Fibroblast of lung (primary cell): ENCODE results near the gene KCND2. TPM values are rescaled to one million over a fixed set of nuclear protein-coding genes. Genes with fewer than 3 reads are reported as not detected.
"Not testable (repeated sequence)": the region's sequence is repeated elsewhere in the genome, so short reads cannot be mapped to it uniquely, and the experiment has no call there.

Experiments
- DNase-seq, 2 donors: peaks; one replicate each; pipeline versions ENCODE4 v3.0.0 to v3.0.0-alpha.2; 2010; ENCODE audit warnings: low read depth in 2 of 2
- H2AFZ ChIP-seq: 2 replicates; pipeline ENCODE4 v1.5.1; 2012; ENCODE audit warnings: low read length, control low read depth, inconsistent platforms
- H3K27ac ChIP-seq: 2 replicates; pipeline ENCODE4 v1.5.1; 2011; ENCODE audit warnings: low read length, control low read depth; ENCODE audit not compliant: insufficient read depth
- H3K27me3 ChIP-seq: 2 replicates; pipeline ENCODE4 v1.5.1; 2011; ENCODE audit warnings: mild to moderate bottlenecking, low read length; ENCODE audit not compliant: control insufficient read depth, insufficient read depth
- H3K36me3 ChIP-seq: 2 replicates; pipeline ENCODE4 v1.5.1; 2011; ENCODE audit warnings: low read length; ENCODE audit not compliant: control insufficient read depth, insufficient read depth
- H3K4me1 ChIP-seq: 2 replicates; pipeline ENCODE4 v1.5.1; 2011; ENCODE audit warnings: low read length; ENCODE audit not compliant: control insufficient read depth, insufficient read depth; ENCODE audit errors: extremely low read depth
- H3K4me2 ChIP-seq: 2 replicates; pipeline ENCODE4 v1.5.1; 2011; ENCODE audit warnings: low read length, control low read depth; ENCODE audit not compliant: insufficient read depth; ENCODE audit errors: extremely low read depth
- H3K4me3 ChIP-seq, 4 experiments: fragments of 200-600 bp in 1 of 4; sonication (generic) in 1 of 4; replicated peaks in 1 of 4; 2 replicates each; pipeline ENCODE4 v1.5.1; 2011 to 2016; ENCODE audit warnings: low read length in 4 of 4, low read depth in 3 of 4, mild to moderate bottlenecking in 3 of 4, control low read depth in 2 of 4, inconsistent platforms in 1 of 4, mixed read lengths in 1 of 4; ENCODE audit not compliant: insufficient read depth in 1 of 4; ENCODE audit errors: control extremely low read depth in 1 of 4
- H3K79me2 ChIP-seq: 2 replicates; pipeline ENCODE4 v1.5.1; 2012; ENCODE audit warnings: mild to moderate bottlenecking, low read length, inconsistent platforms; ENCODE audit not compliant: control insufficient read depth, insufficient read depth
- H3K9ac ChIP-seq: 2 replicates; pipeline ENCODE4 v1.5.1; 2011; ENCODE audit warnings: mild to moderate bottlenecking, low read length, control low read depth; ENCODE audit not compliant: insufficient read depth
- H3K9me3 ChIP-seq: 2 replicates; pipeline ENCODE4 v1.5.1; 2012; ENCODE audit warnings: low read depth, low read length; ENCODE audit not compliant: control insufficient read depth, insufficient read depth
- H4K20me1 ChIP-seq: 2 replicates; pipeline ENCODE4 v1.5.1; 2011; ENCODE audit warnings: low read length; ENCODE audit not compliant: control insufficient read depth, insufficient read depth; ENCODE audit errors: extremely low read depth
- EZH2 ChIP-seq: IDR thresholded peaks from 2 replicates; pipeline ENCODE4 v1.5.1; 2012; ENCODE audit warnings: low read length, control low read depth, mild to moderate bottlenecking; ENCODE audit errors: missing control alignments
- polyA plus RNA-seq, 2 donors: library from polyadenylated mRNA; depleted of rRNA in 1 of 2; stranded (reverse) in 1 of 2; unstranded in 1 of 2; fragments of >200 nt; gene quantifications; 2 replicates each; pipeline ENCODE4 v1.2.1, GENCODE V29; 2011 to 2012; ENCODE audit warnings: missing spikeins in 1 of 2
- total RNA-seq: library from RNA; depleted of rRNA; stranded (reverse); fragments of >200 nt; gene quantifications from 2 replicates; pipeline ENCODE4 v1.2.1, GENCODE V29; 2014
- TF ChIP-seq, protein P1 (sequence below), 2 donors: IDR thresholded peaks in 1 of 2; conservative IDR thresholded peaks in 1 of 2; 1 replicate in 1 of 2; 2 replicates in 1 of 2; pipeline ENCODE4 v1.5.1; 2011 to 2012; ENCODE audit warnings: low read length in 2 of 2, control low read depth in 1 of 2, inconsistent platforms in 1 of 2, low read depth in 1 of 2, mild to moderate bottlenecking in 1 of 2

KCND2 gene
- total and polyA plus RNA-seq, 2 donors (not counting 1 experiment from before 2014, with no cell fraction given), result 2.1 to 6.1 TPM

DNA sequence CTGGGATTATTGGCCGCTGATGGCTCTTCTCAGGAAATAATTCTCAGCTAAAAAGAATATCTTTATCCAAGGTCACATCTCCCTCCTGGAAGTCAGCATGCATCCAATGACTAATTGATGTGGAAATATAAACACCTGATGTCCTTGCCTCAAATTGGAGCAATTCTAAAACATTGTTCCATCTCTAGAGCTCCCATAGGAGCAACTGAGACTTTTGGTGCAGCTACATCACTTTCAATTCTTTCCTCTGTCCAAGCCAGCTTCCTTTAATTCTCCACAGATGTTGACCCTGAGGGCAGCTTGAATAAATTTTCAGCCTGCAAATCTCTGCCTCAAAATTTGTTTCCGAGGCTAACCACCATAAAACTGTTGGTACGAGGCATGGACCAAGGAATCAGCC lies 43.9 kb upstream of the KCND2 start:
- no peaks in the 10 kb centered on the region for H3K9me3 ChIP-seq
- no peak for TF ChIP-seq EZH2
- TF ChIP-seq, protein P1, sequence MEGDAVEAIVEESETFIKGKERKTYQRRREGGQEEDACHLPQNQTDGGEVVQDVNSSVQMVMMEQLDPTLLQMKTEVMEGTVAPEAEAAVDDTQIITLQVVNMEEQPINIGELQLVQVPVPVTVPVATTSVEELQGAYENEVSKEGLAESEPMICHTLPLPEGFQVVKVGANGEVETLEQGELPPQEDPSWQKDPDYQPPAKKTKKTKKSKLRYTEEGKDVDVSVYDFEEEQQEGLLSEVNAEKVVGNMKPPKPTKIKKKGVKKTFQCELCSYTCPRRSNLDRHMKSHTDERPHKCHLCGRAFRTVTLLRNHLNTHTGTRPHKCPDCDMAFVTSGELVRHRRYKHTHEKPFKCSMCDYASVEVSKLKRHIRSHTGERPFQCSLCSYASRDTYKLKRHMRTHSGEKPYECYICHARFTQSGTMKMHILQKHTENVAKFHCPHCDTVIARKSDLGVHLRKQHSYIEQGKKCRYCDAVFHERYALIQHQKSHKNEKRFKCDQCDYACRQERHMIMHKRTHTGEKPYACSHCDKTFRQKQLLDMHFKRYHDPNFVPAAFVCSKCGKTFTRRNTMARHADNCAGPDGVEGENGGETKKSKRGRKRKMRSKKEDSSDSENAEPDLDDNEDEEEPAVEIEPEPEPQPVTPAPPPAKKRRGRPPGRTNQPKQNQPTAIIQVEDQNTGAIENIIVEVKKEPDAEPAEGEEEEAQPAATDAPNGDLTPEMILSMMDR (conservative IDR thresholded peaks at IDR 0.05 in 1 of 2, IDR thresholded peaks at IDR 0.05 in 1 of 2; ENCODE audit: low read depth in 1 of 2, low read length in 2 of 2), result no peak
- H3K4me1 ChIP-seq, result no peaks in the 10 kb centered on the region
- H3K9ac ChIP-seq, result no peak overlapping the region
- H3K27ac ChIP-seq, result no peak overlapping the region
- no peak overlapping the region for H3K4me3 ChIP-seq
- H3K4me2 ChIP-seq, result no peak overlapping the region
- no peaks in the 10 kb centered on the region for H3K79me2 ChIP-seq
- no peak overlapping the region for H2AFZ ChIP-seq
- H3K36me3 ChIP-seq, result no peaks in the 10 kb centered on the region
- H3K27me3 ChIP-seq, result no peaks in the 10 kb centered on the region
- no peak for DNase-seq
- no peaks in the 10 kb centered on the region for H4K20me1 ChIP-seq

GRCh38 chr7:120233338-120233737 lies 39.6 kb upstream of the KCND2 start:
- Histone ChIP-seq H3K4me2 (no peak overlapping the region), H3K9ac (no peak overlapping the region), H3K27me3 (no peaks in the 10 kb centered on the region), H3K9me3 (no peaks in the 10 kb centered on the region), H3K4me3 (no peak overlapping the region), H4K20me1 (no peaks in the 10 kb centered on the region), H3K79me2 (no peaks in the 10 kb centered on the region), H3K36me3 (no peaks in the 10 kb centered on the region), H3K27ac (no peak overlapping the region), H3K4me1 (no peaks in the 10 kb centered on the region), H2AFZ (no peak overlapping the region)
- TF ChIP-seq, protein P1 (conservative IDR thresholded peaks at IDR 0.05 in 1 of 2, IDR thresholded peaks at IDR 0.05 in 1 of 2; ENCODE audit: low read depth in 1 of 2, low read length in 2 of 2), result no peak
- no peak for TF ChIP-seq EZH2
- no peak for DNase-seq

DNA sequence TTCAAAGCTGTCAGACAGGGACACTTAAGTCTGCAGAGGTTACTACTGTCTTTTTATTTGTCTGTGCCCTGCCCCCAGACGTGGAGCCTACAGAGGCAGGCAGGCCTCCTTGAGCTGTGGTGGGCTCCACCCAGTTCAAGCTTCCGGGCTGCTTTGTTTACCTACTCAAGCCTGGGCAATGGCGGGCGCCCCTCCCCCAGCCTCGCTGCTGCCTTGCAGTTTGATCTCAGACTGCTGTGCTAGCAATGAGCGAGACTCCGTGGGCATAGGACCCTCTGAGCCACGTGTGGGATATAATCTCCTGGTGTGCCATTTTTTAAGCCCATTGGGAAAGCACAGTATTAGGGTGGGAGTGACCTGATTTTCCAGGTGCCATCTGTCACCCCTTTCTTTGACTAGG lies 32.6 kb upstream of the KCND2 start:
- not testable (repeated sequence) for H4K20me1 ChIP-seq, H3K9ac ChIP-seq, H3K4me1 ChIP-seq, H3K36me3 ChIP-seq, H3K27ac ChIP-seq, H3K79me2 ChIP-seq, H3K27me3 ChIP-seq, H3K4me2 ChIP-seq, H2AFZ ChIP-seq, H3K9me3 ChIP-seq, DNase-seq, H3K4me3 ChIP-seq
